GOT3 (cell line): ENCODE measurements around the gene POLR2J3.
"Not testable (repeated sequence)": the region's sequence is repeated elsewhere in the genome, so short reads cannot be mapped to it uniquely, and the experiment has no call there.

Source experiments
- DNase-seq: peaks from one replicate; lab custom pipeline; 2025; ENCODE audit warnings: mixed read lengths; lab: John Stamatoyannopoulos, UW

The POLR2J3 gene

DNA sequence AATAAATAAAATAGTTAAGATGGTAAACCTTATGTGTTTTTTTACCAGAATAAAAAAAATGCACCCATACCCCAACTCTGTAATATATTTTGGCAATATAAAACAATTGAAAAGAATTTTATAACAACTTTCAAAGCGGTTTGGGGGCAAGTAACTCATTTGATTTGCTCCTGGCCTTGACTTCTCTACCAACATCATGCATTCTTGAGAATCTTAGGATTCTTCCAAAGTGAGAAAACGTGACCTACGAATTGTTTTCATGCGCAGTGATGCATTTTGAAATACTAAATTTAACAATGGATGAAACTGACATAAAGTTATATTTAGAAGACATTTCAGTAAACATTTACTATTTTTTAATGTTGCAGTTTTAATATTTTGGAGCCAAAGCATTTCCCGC, 51.6 kb downstream of the POLR2J3 start:
- DNase-seq = not testable (repeated sequence)

- not testable (repeated sequence) for DNase-seq
Observed at GRCh38 chr7:102517550-102518147, 54.7 kb downstream of the POLR2J3 start, which contains the start of gene RASA4B. Gene RASA4B (minus strand): TSS chr7:102517777. CDS start chr7:102517710, 67 bp downstream.
